Measurements from ENCODE around the gene ABLIM1.

DNA sequence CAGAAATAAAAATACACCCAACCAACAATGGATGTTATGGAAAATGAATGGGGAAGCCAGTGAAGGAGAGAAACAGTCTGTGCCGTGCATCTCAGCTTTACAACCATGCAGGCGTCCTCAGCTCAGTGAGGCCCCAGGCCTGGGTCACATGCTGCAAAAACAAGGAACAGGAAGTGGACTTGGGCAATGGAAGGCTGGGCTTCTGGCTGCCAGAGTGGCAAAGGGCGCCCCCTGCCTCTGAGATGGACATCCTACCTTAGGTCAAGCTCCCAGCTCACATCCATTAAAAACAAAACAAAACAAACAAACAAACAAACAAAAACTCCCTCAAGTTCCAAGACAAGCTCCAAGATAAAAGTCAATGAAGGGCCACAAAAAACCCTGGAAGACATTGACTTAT lies 199.1 kb downstream of the ABLIM1 start:
- TF ChIP-seq, protein P1, sequence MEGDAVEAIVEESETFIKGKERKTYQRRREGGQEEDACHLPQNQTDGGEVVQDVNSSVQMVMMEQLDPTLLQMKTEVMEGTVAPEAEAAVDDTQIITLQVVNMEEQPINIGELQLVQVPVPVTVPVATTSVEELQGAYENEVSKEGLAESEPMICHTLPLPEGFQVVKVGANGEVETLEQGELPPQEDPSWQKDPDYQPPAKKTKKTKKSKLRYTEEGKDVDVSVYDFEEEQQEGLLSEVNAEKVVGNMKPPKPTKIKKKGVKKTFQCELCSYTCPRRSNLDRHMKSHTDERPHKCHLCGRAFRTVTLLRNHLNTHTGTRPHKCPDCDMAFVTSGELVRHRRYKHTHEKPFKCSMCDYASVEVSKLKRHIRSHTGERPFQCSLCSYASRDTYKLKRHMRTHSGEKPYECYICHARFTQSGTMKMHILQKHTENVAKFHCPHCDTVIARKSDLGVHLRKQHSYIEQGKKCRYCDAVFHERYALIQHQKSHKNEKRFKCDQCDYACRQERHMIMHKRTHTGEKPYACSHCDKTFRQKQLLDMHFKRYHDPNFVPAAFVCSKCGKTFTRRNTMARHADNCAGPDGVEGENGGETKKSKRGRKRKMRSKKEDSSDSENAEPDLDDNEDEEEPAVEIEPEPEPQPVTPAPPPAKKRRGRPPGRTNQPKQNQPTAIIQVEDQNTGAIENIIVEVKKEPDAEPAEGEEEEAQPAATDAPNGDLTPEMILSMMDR (conservative IDR thresholded peaks at IDR 0.05; ENCODE audit: low read depth, low read length) = peak; percentile 59
- no peak for TF ChIP-seq EZH2 (IDR thresholded peaks at IDR 0.05; ENCODE audit: borderline replicate concordance, low read depth, low read length, poor library complexity, severe bottlenecking)
